ENCODE data around the gene CALHM6.

The CALHM6 gene

DNA sequence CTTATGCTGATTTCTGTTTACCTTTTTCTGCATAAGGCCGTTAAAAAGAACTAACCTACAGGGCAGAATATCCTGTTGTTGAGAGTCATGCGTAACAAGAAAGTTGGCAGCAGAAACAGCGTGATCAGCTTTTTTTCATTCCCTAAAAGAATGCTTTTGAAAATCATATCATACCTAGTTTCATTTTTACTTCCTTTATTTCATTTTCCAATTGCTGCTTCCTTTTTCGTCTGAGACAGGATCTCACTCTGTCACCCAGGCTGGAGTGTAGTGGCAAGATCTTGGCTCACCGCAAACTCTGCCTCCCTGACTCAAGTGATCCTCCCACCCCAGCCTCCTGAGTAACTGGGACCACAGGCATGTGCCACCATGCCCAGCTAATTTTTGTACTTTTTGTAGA is 4.1 kb downstream of the CALHM6 start:
- Histone ChIP-seq H3K4me1 (ENCODE audit: control insufficient read depth in 1 of 2, insufficient read depth in 2 of 2, low read length in 2 of 2) (peaks cover 7 to 8% of the 10 kb centered on the region in 2 experiments), H3K14ac (ENCODE audit: low read length) (no peak overlapping the region), H3K27me3 (ENCODE audit: insufficient read depth, low read length) (no peaks in the 10 kb centered on the region), H3K23ac (ENCODE audit: low read length) (no peak overlapping the region), H3K9me3 (ENCODE audit: insufficient read depth, low read depth, low read length) (no peaks in the 10 kb centered on the region), H3K36me3 (ENCODE audit: control insufficient read depth in 1 of 2, insufficient read depth in 2 of 2, low read length in 2 of 2) (no peaks in the 10 kb centered on the region), H3K79me2 (ENCODE audit: control insufficient read depth, insufficient read depth, low read length, poor library complexity) (no peaks in the 10 kb centered on the region), H3K4me2 (ENCODE audit: low read length) (no peak overlapping the region), H2BK120ac (ENCODE audit: insufficient read depth, low read length, poor library complexity) (no peak overlapping the region), H2BK12ac (ENCODE audit: low read length) (no peak overlapping the region), H4K91ac (ENCODE audit: low read depth, low read length) (no peak overlapping the region), H2AK5ac (ENCODE audit: low read length) (no peak overlapping the region), H2AFZ (ENCODE audit: insufficient read depth, low read length, poor library complexity) (no peak overlapping the region), H2BK5ac (ENCODE audit: low read depth, low read length, poor library complexity) (no peak overlapping the region), H4K12ac (ENCODE audit: low read depth, low read length) (no peak overlapping the region), H3K79me1 (ENCODE audit: low read length) (no peaks in the 10 kb centered on the region), H3K9ac (ENCODE audit: low read length) (no peak overlapping the region), H3K4ac (ENCODE audit: low read depth, low read length) (no peak overlapping the region), H3K27ac (ENCODE audit: low read depth, low read length) (no peak overlapping the region), H3K4me3 (ENCODE audit: low read depth, low read length) (no peak overlapping the region), H3K18ac (ENCODE audit: low read length) (no peak overlapping the region), H4K8ac (ENCODE audit: low read depth, low read length) (no peak overlapping the region)
- no CpG with 5 or more reads among the region's 5 CpGs for WGBS (ENCODE audit: extremely low coverage, insufficient coverage, insufficient read length)
- peak in 1 of 2 donors; percentile 27 for DNase-seq

DNA sequence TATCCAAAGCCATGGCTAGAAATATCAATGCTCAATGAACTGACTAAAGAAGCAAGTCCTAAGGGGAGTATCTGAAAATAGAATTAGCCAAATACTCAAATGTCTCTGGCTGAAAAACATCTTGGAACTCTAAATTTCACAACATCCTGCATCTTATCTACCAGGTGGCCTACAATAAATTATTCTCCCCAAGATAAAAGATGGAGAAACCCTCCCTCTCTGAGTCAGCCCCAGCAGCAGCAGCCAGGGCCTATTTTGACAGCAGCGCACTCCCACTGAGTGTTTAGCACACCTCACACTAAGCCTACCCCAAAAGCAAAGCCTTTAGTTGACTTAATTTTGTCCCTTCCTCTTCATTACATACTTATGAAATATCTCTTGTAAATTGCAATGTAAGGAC is 5.9 kb downstream of the CALHM6 start:
- H3K14ac ChIP-seq (ENCODE audit: low read length), result no peak overlapping the region
- DNase-seq, result no peak
- H3K18ac ChIP-seq (ENCODE audit: low read length), result no peak overlapping the region

DNA sequence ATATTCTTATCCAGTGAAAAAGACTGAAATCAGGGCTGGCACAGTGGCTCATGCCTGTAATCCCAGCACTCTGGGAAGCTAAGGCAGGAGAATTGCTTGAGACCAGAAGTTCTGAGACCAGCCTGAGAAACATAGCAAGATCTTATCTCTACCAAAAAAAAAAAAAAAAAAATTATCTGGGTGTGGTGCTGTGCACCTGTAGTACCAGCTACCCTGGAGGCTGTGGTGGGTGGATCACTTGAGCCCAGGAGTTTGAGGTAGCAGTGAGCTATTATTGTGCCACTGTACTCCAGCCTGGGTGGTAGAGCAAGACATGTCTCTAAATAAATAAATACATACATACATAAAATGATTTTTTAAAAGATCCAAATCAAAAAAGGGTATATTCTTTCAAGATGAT is 6.3 kb downstream of the CALHM6 start:
- H2BK5ac ChIP-seq (ENCODE audit: low read depth, low read length, poor library complexity), result no peak overlapping the region
- H3K36me3 ChIP-seq (ENCODE audit: control insufficient read depth in 1 of 2, insufficient read depth in 2 of 2, low read length in 2 of 2), result no peaks in the 10 kb centered on the region
- no peak overlapping the region for H4K91ac ChIP-seq (ENCODE audit: low read depth, low read length)
- H3K9me3 ChIP-seq (ENCODE audit: insufficient read depth, low read depth, low read length), result no peaks in the 10 kb centered on the region
- H3K14ac ChIP-seq (ENCODE audit: low read length), result no peak overlapping the region
- H3K27ac ChIP-seq (ENCODE audit: low read depth, low read length), result no peak overlapping the region
- no peak overlapping the region for H2BK120ac ChIP-seq (ENCODE audit: insufficient read depth, low read length, poor library complexity)
- no peak overlapping the region for H3K9ac ChIP-seq (ENCODE audit: low read length)
- no peak overlapping the region for H2AK5ac ChIP-seq (ENCODE audit: low read length)
- no peak for DNase-seq
- no peak overlapping the region for H3K4me2 ChIP-seq (ENCODE audit: low read length)
- no peak overlapping the region for H2AFZ ChIP-seq (ENCODE audit: insufficient read depth, low read length, poor library complexity)
- H4K12ac ChIP-seq (ENCODE audit: low read depth, low read length), result no peak overlapping the region
- H3K23ac ChIP-seq (ENCODE audit: low read length), result no peak overlapping the region
- no peak overlapping the region for H4K8ac ChIP-seq (ENCODE audit: low read depth, low read length)
- H3K4ac ChIP-seq (ENCODE audit: low read depth, low read length), result no peak overlapping the region
- no peak overlapping the region for H3K18ac ChIP-seq (ENCODE audit: low read length)
- no peaks in the 10 kb centered on the region for H3K79me2 ChIP-seq (ENCODE audit: control insufficient read depth, insufficient read depth, low read length, poor library complexity)
- H3K79me1 ChIP-seq (ENCODE audit: low read length), result no peaks in the 10 kb centered on the region
- peaks cover 0 to 1% of the 10 kb centered on the region in 2 experiments for H3K4me1 ChIP-seq (ENCODE audit: control insufficient read depth in 1 of 2, insufficient read depth in 2 of 2, low read length in 2 of 2)
- H2BK12ac ChIP-seq (ENCODE audit: low read length), result no peak overlapping the region
- H3K4me3 ChIP-seq (ENCODE audit: low read depth, low read length), result no peak overlapping the region
- no peaks in the 10 kb centered on the region for H3K27me3 ChIP-seq (ENCODE audit: insufficient read depth, low read length)

More for the DNA sequence above, 5.9 kb downstream of the CALHM6 start:
- H2AFZ ChIP-seq (ENCODE audit: insufficient read depth, low read length, poor library complexity), result no peak overlapping the region
- H3K79me2 ChIP-seq (ENCODE audit: control insufficient read depth, insufficient read depth, low read length, poor library complexity), result no peaks in the 10 kb centered on the region
- H3K4me3 ChIP-seq (ENCODE audit: low read depth, low read length), result no peak overlapping the region
- H4K91ac ChIP-seq (ENCODE audit: low read depth, low read length), result no peak overlapping the region
- no peak overlapping the region for H2BK120ac ChIP-seq (ENCODE audit: insufficient read depth, low read length, poor library complexity)
- no peak overlapping the region for H3K4ac ChIP-seq (ENCODE audit: low read depth, low read length)
- WGBS (ENCODE audit: extremely low coverage, insufficient coverage, insufficient read length), result no CpG with 5 or more reads among the region's 1 CpG
- H3K79me1 ChIP-seq (ENCODE audit: low read length), result no peaks in the 10 kb centered on the region
- H3K27ac ChIP-seq (ENCODE audit: low read depth, low read length), result no peak overlapping the region
- H3K23ac ChIP-seq (ENCODE audit: low read length), result no peak overlapping the region
- no peak overlapping the region for H4K12ac ChIP-seq (ENCODE audit: low read depth, low read length)
- H3K9ac ChIP-seq (ENCODE audit: low read length), result no peak overlapping the region
- H2BK5ac ChIP-seq (ENCODE audit: low read depth, low read length, poor library complexity), result no peak overlapping the region
- H3K36me3 ChIP-seq (ENCODE audit: control insufficient read depth in 1 of 2, insufficient read depth in 2 of 2, low read length in 2 of 2), result no peaks in the 10 kb centered on the region
- no peak overlapping the region for H2BK12ac ChIP-seq (ENCODE audit: low read length)
- H4K8ac ChIP-seq (ENCODE audit: low read depth, low read length), result no peak overlapping the region
- peaks cover 2 to 4% of the 10 kb centered on the region in 2 experiments for H3K4me1 ChIP-seq (ENCODE audit: control insufficient read depth in 1 of 2, insufficient read depth in 2 of 2, low read length in 2 of 2)
- H3K27me3 ChIP-seq (ENCODE audit: insufficient read depth, low read length), result no peaks in the 10 kb centered on the region
- no peak overlapping the region for H2AK5ac ChIP-seq (ENCODE audit: low read length)
- H3K9me3 ChIP-seq (ENCODE audit: insufficient read depth, low read depth, low read length), result no peaks in the 10 kb centered on the region
- no peak overlapping the region for H3K4me2 ChIP-seq (ENCODE audit: low read length)

DNA sequence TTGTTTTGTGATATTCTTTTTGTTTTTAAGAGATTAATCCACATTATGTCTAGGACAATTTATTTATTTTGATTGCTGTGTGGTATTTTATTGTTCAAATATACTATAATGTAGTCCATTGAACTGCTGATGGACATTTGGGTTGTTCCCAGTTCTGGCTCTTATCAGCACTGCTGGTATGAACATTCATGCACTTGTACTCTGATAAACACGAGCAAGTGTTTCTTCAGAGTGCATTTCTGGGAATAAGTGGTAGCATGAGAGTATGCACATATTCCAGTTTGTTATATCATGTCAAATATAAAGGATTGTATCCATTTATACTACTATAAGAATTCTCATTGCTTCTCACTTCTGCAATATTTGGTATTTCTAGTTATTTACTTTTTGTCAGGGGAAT is 7.1 kb downstream of the CALHM6 start:
- Histone ChIP-seq H3K36me3 (ENCODE audit: control insufficient read depth in 1 of 2, insufficient read depth in 2 of 2, low read length in 2 of 2) (no peaks in the 10 kb centered on the region), H3K14ac (ENCODE audit: low read length) (no peak overlapping the region), H2AK5ac (ENCODE audit: low read length) (no peak overlapping the region), H3K18ac (ENCODE audit: low read length) (no peak overlapping the region), H3K23ac (ENCODE audit: low read length) (no peak overlapping the region), H2AFZ (ENCODE audit: insufficient read depth, low read length, poor library complexity) (no peak overlapping the region), H3K4ac (ENCODE audit: low read depth, low read length) (no peak overlapping the region), H3K9ac (ENCODE audit: low read length) (no peak overlapping the region), H3K4me3 (ENCODE audit: low read depth, low read length) (no peak overlapping the region), H2BK5ac (ENCODE audit: low read depth, low read length, poor library complexity) (no peak overlapping the region), H3K27ac (ENCODE audit: low read depth, low read length) (no peak overlapping the region), H3K79me1 (ENCODE audit: low read length) (no peaks in the 10 kb centered on the region), H2BK12ac (ENCODE audit: low read length) (no peak overlapping the region), H3K4me2 (ENCODE audit: low read length) (no peak overlapping the region), H3K9me3 (ENCODE audit: insufficient read depth, low read depth, low read length) (no peaks in the 10 kb centered on the region), H4K91ac (ENCODE audit: low read depth, low read length) (no peak overlapping the region), H3K27me3 (ENCODE audit: insufficient read depth, low read length) (no peaks in the 10 kb centered on the region), H3K4me1 (ENCODE audit: control insufficient read depth in 1 of 2, insufficient read depth in 2 of 2, low read length in 2 of 2) (no peaks in the 10 kb centered on the region), H3K79me2 (ENCODE audit: control insufficient read depth, insufficient read depth, low read length, poor library complexity) (no peaks in the 10 kb centered on the region), H2BK120ac (ENCODE audit: insufficient read depth, low read length, poor library complexity) (no peak overlapping the region), H4K8ac (ENCODE audit: low read depth, low read length) (no peak overlapping the region), H4K12ac (ENCODE audit: low read depth, low read length) (no peak overlapping the region)
- no peak for DNase-seq
- no CpG with 5 or more reads among the region's 1 CpG for WGBS (ENCODE audit: extremely low coverage, insufficient coverage, insufficient read length)

All from trophoblast cell (in vitro differentiated cells and primary cell).